Fibroblast of villous mesenchyme (primary cell): ENCODE results near the gene TAB2. TPM values are rescaled to one million over a fixed set of nuclear protein-coding genes. Genes with fewer than 3 reads are reported as not detected.

ENCODE experiments used
- DNase-seq: peaks from one replicate; pipeline ENCODE4 v3.0.0-alpha.2; 2010; ENCODE audit warnings: low read depth
- H3K4me3 ChIP-seq: 2 replicates; pipeline ENCODE4 v1.5.1; 2011; ENCODE audit warnings: low read depth, mild to moderate bottlenecking, low read length
- CTCF ChIP-seq: IDR thresholded peaks from 2 replicates; pipeline ENCODE4 v1.5.1; 2012; ENCODE audit warnings: low read depth, mild to moderate bottlenecking, low read length; ENCODE audit not compliant: insufficient read depth
- total RNA-seq: library from RNA; depleted of rRNA; stranded (reverse); fragments of >200 nt; gene quantifications from 2 replicates; pipeline ENCODE4 v1.2.3, GENCODE V29; 2012

The TAB2 gene
- total RNA-seq, 1 donor: 36.3 TPM

- TF ChIP-seq CTCF: no peak
- no peak for DNase-seq
- no peak overlapping the region for H3K4me3 ChIP-seq
These were observed 6.9 kb downstream of the TAB2 start for GRCh38 chr6:149324428-149324827.

GRCh38 chr6:149325648-149326236 is 8.2 kb downstream of the TAB2 start:
- TF ChIP-seq CTCF: no peak
- H3K4me3 ChIP-seq: no peak overlapping the region
- DNase-seq: no peak

- TF ChIP-seq CTCF: no peak
- no peak for DNase-seq
- no peak overlapping the region for H3K4me3 ChIP-seq
These were observed 10.1 kb downstream of the TAB2 start for GRCh38 chr6:149327638-149328037.

GRCh38 chr6:149328083-149328482 is 10.6 kb downstream of the TAB2 start:
- no peak overlapping the region for H3K4me3 ChIP-seq
- no peak for TF ChIP-seq CTCF
- no peak for DNase-seq

- TF ChIP-seq CTCF: no peak
- H3K4me3 ChIP-seq: no peak overlapping the region
- no peak for DNase-seq
These were observed 12.0 kb downstream of the TAB2 start for GRCh38 chr6:149329529-149329928.

- DNase-seq: no peak
- no peak for TF ChIP-seq CTCF
- H3K4me3 ChIP-seq: no peak overlapping the region
These were observed 12.6 kb downstream of the TAB2 start for GRCh38 chr6:149330133-149330532.
